IMR-90 (cell line): ENCODE measurements around the gene MARVELD2. TPM values are rescaled to one million over a fixed set of nuclear protein-coding genes. Genes with fewer than 3 reads are reported as not detected.

Experiments
- ATAC-seq: fragments of 200-7000 bp; cut with Tn5 transposase; 2 replicates; pipeline ENCODE4 v1.9.1; 2020; ENCODE audit warnings: low read depth, mild to moderate bottlenecking, moderate library complexity
- BruUV-seq: library from RNA; stranded (reverse); fragments of 400-500 nt; replicated peaks from 2 replicates; lab custom pipeline; 2021; lab: Mats Ljungman, UMichigan
- CTCF ChIA-PET: fragments of 300-600 bp; formaldehyde crosslinking; extraction: SDS; loops from one replicate; lab custom pipeline; 2021; ENCODE audit warnings: antibody characterized with exemption; lab: Yijun Ruan, JAX
- POLR2A ChIA-PET: fragments of 300-600 bp; sonication (Branson Sonifier 250); formaldehyde crosslinking; loops from one replicate; lab custom pipeline; 2022; ENCODE audit warnings: antibody characterized with exemption; ENCODE audit not compliant: unreplicated experiment; lab: Charles Lee
- DNase-seq: peaks from one replicate; pipeline ENCODE4 v3.0.0; 2013
- H2AFZ ChIP-seq: replicated peaks from 2 replicates; pipeline ENCODE3; 2013; ENCODE audit warnings: low read length, mild to moderate bottlenecking; ENCODE audit not compliant: poor library complexity
- H2AK5ac ChIP-seq: 2 replicates; pipeline ENCODE4 v1.6.1; 2013; ENCODE audit warnings: low read depth, low read length, inconsistent platforms
- H2AK9ac ChIP-seq: replicated peaks from 2 replicates; pipeline ENCODE3; 2013; ENCODE audit warnings: mild to moderate bottlenecking, low read depth, low read length, moderate library complexity; ENCODE audit not compliant: poor library complexity
- H2BK120ac ChIP-seq: 2 replicates; pipeline ENCODE4 v1.6.1; 2013; ENCODE audit warnings: low read depth, low read length, inconsistent platforms
- H2BK15ac ChIP-seq: 3 replicates; pipeline ENCODE4 v1.6.1; 2013; ENCODE audit warnings: low read depth, low read length, inconsistent platforms
- H2BK20ac ChIP-seq: 2 replicates; pipeline ENCODE4 v1.6.1; 2013; ENCODE audit warnings: low read depth, mild to moderate bottlenecking, inconsistent platforms, low read length, moderate library complexity
- H2BK5ac ChIP-seq: 2 replicates; pipeline ENCODE4 v1.6.1; 2013; ENCODE audit warnings: mild to moderate bottlenecking, low read depth, low read length, inconsistent platforms; ENCODE audit not compliant: poor library complexity, severe bottlenecking
- H3K14ac ChIP-seq: replicated peaks from 2 replicates; pipeline ENCODE4 v1.6.1; 2013; ENCODE audit warnings: low read depth, low read length, inconsistent platforms
- H3K18ac ChIP-seq: 2 replicates; pipeline ENCODE4 v1.6.1; 2013; ENCODE audit warnings: low read depth, low read length, control low read depth
- H3K23ac ChIP-seq: 2 replicates; pipeline ENCODE4 v1.6.1; 2013; ENCODE audit warnings: low read depth, low read length, inconsistent platforms
- H3K27ac ChIP-seq: 2 replicates; pipeline ENCODE4 v1.5.1; 2013; ENCODE audit warnings: mild to moderate bottlenecking, control low read depth, low read length; ENCODE audit not compliant: insufficient read depth
- H3K27me3 ChIP-seq: 2 replicates; pipeline ENCODE4 v1.6.1; 2013; ENCODE audit warnings: low read length; ENCODE audit not compliant: control insufficient read depth, insufficient read depth
- H3K36me3 ChIP-seq: 2 replicates; pipeline ENCODE4 v1.6.1; 2013; ENCODE audit warnings: low read length, mixed read lengths; ENCODE audit not compliant: control insufficient read depth, insufficient read depth
- H3K4ac ChIP-seq: 2 replicates; pipeline ENCODE4 v1.6.1; 2013; ENCODE audit warnings: low read depth, low read length, inconsistent platforms
- H3K4me1 ChIP-seq: 2 replicates; pipeline ENCODE4 v1.6.1; 2013; ENCODE audit warnings: low read length, mixed read lengths; ENCODE audit not compliant: control insufficient read depth, insufficient read depth
- H3K4me2 ChIP-seq: 2 replicates; pipeline ENCODE4 v1.6.1; 2013; ENCODE audit warnings: low read depth, mild to moderate bottlenecking, control low read depth, low read length, moderate library complexity
- H3K4me3 ChIP-seq: 2 replicates; pipeline ENCODE4 v1.5.1; 2013; ENCODE audit warnings: low read depth, mild to moderate bottlenecking, control low read depth, low read length, moderate library complexity; ENCODE audit not compliant: insufficient read depth
- H3K56ac ChIP-seq: 2 replicates; pipeline ENCODE4 v1.6.1; 2013; ENCODE audit warnings: low read length, inconsistent platforms; ENCODE audit not compliant: insufficient read depth; ENCODE audit errors: extremely low read depth
- H3K79me1 ChIP-seq, 2 experiments: 2 replicates each; pipeline ENCODE4 v1.6.1; 2013; ENCODE audit warnings: low read length in 2 of 2, inconsistent platforms in 1 of 2, low read depth in 1 of 2
- H3K9ac ChIP-seq: 2 replicates; pipeline ENCODE4 v1.6.1; 2013; ENCODE audit warnings: low read depth, low read length, control low read depth
- H3K9me1 ChIP-seq: 2 replicates; pipeline ENCODE4 v1.6.1; 2013; ENCODE audit warnings: low read length, inconsistent platforms; ENCODE audit not compliant: insufficient read depth
- H3K9me3 ChIP-seq: 2 replicates; pipeline ENCODE4 v1.6.1; 2013; ENCODE audit warnings: low read length; ENCODE audit not compliant: control insufficient read depth, insufficient read depth
- H4K20me1 ChIP-seq: 2 replicates; pipeline ENCODE4 v1.6.1; 2013; ENCODE audit warnings: low read length, inconsistent platforms; ENCODE audit not compliant: insufficient read depth
- H4K5ac ChIP-seq: 2 replicates; pipeline ENCODE4 v1.6.1; 2013; ENCODE audit warnings: mild to moderate bottlenecking, low read depth, low read length, control low read depth
- H4K8ac ChIP-seq, 2 experiments: 2 replicates each; pipeline ENCODE4 v1.6.1; 2013; ENCODE audit warnings: low read depth in 2 of 2, low read length in 2 of 2, control low read depth in 1 of 2, inconsistent platforms in 1 of 2
- H4K91ac ChIP-seq: 2 replicates; pipeline ENCODE4 v1.6.1; 2013; ENCODE audit warnings: low read depth, low read length, inconsistent platforms; ENCODE audit not compliant: insufficient read depth
- BHLHE40 ChIP-seq: fragments of 150-350 bp; IDR thresholded peaks from 2 replicates; pipeline ENCODE4 v1.6.1; 2016; ENCODE audit warnings: mild to moderate bottlenecking, low read depth, low read length
- CEBPB ChIP-seq: IDR thresholded peaks from 2 replicates; pipeline ENCODE4 v1.6.1; 2012; ENCODE audit warnings: low read depth, low read length, improper control_type of control experiment
- CHD1 ChIP-seq: IDR thresholded peaks from 2 replicates; pipeline ENCODE4 v1.6.1; 2012; ENCODE audit warnings: low read depth, low read length, improper control_type of control experiment
- CTCF ChIP-seq: conservative IDR thresholded peaks from 2 replicates; pipeline ENCODE4 v1.5.1; 2012; ENCODE audit warnings: mild to moderate bottlenecking, low read depth, low read length, improper control_type of control experiment
- ELK1 ChIP-seq: fragments of 150-350 bp; IDR thresholded peaks from 2 replicates; pipeline ENCODE4 v1.6.1; 2016; ENCODE audit warnings: low read depth, mild to moderate bottlenecking, low read length, moderate library complexity, borderline replicate concordance
- FOS ChIP-seq: fragments of 150-350 bp; IDR thresholded peaks from 2 replicates; pipeline ENCODE4 v1.6.1; 2016; ENCODE audit warnings: low read depth, low read length
- MAFK ChIP-seq: IDR thresholded peaks from 2 replicates; pipeline ENCODE4 v1.6.1; 2012; ENCODE audit warnings: low read depth, low read length, improper control_type of control experiment
- MAZ ChIP-seq: IDR thresholded peaks from 2 replicates; pipeline ENCODE4 v1.6.1; 2012; ENCODE audit warnings: low read depth, mild to moderate bottlenecking, low read length, improper control_type of control experiment, moderate library complexity, borderline replicate concordance
- MXI1 ChIP-seq: IDR thresholded peaks from 2 replicates; pipeline ENCODE4 v1.6.1; 2012; ENCODE audit warnings: low read depth, mild to moderate bottlenecking, low read length, moderate library complexity, borderline replicate concordance
- NFE2L2 ChIP-seq: fragments of 150-350 bp; IDR thresholded peaks from 2 replicates; pipeline ENCODE4 v1.6.1; 2016; ENCODE audit warnings: low read depth, mild to moderate bottlenecking, low read length
- POLR2A ChIP-seq: IDR thresholded peaks from 2 replicates; pipeline ENCODE4 v1.6.1; 2012; ENCODE audit warnings: mild to moderate bottlenecking, low read depth, low read length
- RAD21 ChIP-seq: IDR thresholded peaks from 2 replicates; pipeline ENCODE4 v1.6.1; 2012; ENCODE audit warnings: low read length, improper control_type of control experiment
- RCOR1 ChIP-seq: IDR thresholded peaks from 2 replicates; pipeline ENCODE4 v1.6.1; 2012; ENCODE audit warnings: mild to moderate bottlenecking, low read length, improper control_type of control experiment; ENCODE audit not compliant: insufficient replicate concordance
- RFX5 ChIP-seq: IDR thresholded peaks from 2 replicates; pipeline ENCODE4 v1.8.0; 2012; ENCODE audit warnings: low read depth, mild to moderate bottlenecking, low read length, moderate library complexity
- SMC3 ChIP-seq: fragments of 150-350 bp; IDR thresholded peaks from 2 replicates; pipeline ENCODE4 v1.6.1; 2016; ENCODE audit warnings: low read depth, mild to moderate bottlenecking, antibody characterized with exemption, low read length, moderate library complexity
- USF2 ChIP-seq: fragments of 150-350 bp; IDR thresholded peaks from 2 replicates; pipeline ENCODE4 v1.6.1; 2017; ENCODE audit warnings: mild to moderate bottlenecking, antibody characterized with exemption, low read length, low read depth
- WGBS, 2 experiments: methylation state at CpG; one replicate each; pipeline versions ENCODE4 v1.1.5 to v1.1.7; 2013; ENCODE audit warnings: missing lambda C conversion rate in 2 of 2; ENCODE audit not compliant: insufficient read length in 1 of 2; ENCODE audit errors: extremely low coverage in 2 of 2; 5-methylcytosine and 5-hydroxymethylcytosine counted together
- dilution Hi-C: fragments of 300-500 bp; cut with HindIII; formaldehyde crosslinking; loops from one replicate; pipeline ENCODE4 v1.14.3; 2018; ENCODE audit warnings: low sequenced_read_pairs; ENCODE audit not compliant: unreplicated experiment
- in situ Hi-C: fragments of 300-500 bp; cut with MboI; formaldehyde crosslinking; loops from 3 replicates; pipeline ENCODE4 v1.14.3; 2019; ENCODE audit warnings: low sequenced_read_pairs, inconsistent platforms, mixed read lengths
- intact Hi-C: fragments of 100-400 bp; cut with micrococcal nuclease; formaldehyde crosslinking; loops from 2 replicates; pipeline ENCODE4 v1.10.0; 2022
- polyA plus RNA-seq, 3 experiments: library from polyadenylated mRNA; depleted of rRNA; stranded (reverse); fragments of >200 nt; gene quantifications; 2 replicates each; pipeline ENCODE4 v1.2.3, GENCODE V29; 2012; ENCODE audit warnings: low replicate concordance in 1 of 3
- total RNA-seq: library from RNA; depleted of rRNA; stranded (reverse); fragments of >200 nt; gene quantifications from 2 replicates; pipeline ENCODE4 v1.2.3, GENCODE V29; 2012

The MARVELD2 gene
- total and polyA plus RNA-seq, 2 of the 4 experiments (the other 2 are of a cell fraction): 0.51 to 0.54 TPM

GRCh38 chr5:69492923-69493395 lies 78.0 kb downstream of the MARVELD2 start:
- Histone ChIP-seq H2AK9ac (peak overlapping the region; percentile 66), H3K4me1 (peaks cover 6% of the 10 kb centered on the region), H2AFZ (peak overlapping the region; percentile 94), H3K9me1 (no peaks in the 10 kb centered on the region), H2BK5ac (no peak overlapping the region), H4K20me1 (no peaks in the 10 kb centered on the region), H3K14ac (no peak overlapping the region), H4K8ac (no peak overlapping the region), H3K9me3 (no peaks in the 10 kb centered on the region), H4K5ac (no peak overlapping the region), H2AK5ac (no peak overlapping the region), H3K4me2 (peak overlapping the region; percentile 96), H3K36me3 (no peaks in the 10 kb centered on the region), H3K23ac (no peak overlapping the region), H3K56ac (no peak overlapping the region), H4K91ac (no peak overlapping the region), H2BK120ac (no peak overlapping the region), H3K27me3 (peaks cover 47% of the 10 kb centered on the region), H2BK15ac (no peak overlapping the region), H3K4ac (no peak overlapping the region), H3K9ac (no peak overlapping the region), H3K27ac (no peak overlapping the region), H3K18ac (no peak overlapping the region), H3K79me1 (no peaks in the 10 kb centered on the region), H3K4me3 (peak overlapping the region; percentile 55), H2BK20ac (no peak overlapping the region)
- TF ChIP-seq RFX5 (no peak), MAZ (no peak), CEBPB (no peak), CHD1 (no peak), BHLHE40 (no peak), MAFK (no peak), SMC3 (no peak), NFE2L2 (no peak), POLR2A (no peak), RCOR1 (no peak), FOS (no peak), MXI1 (no peak), CTCF (no peak), RAD21 (no peak), USF2 (no peak), ELK1 (no peak)
- POLR2A ChIA-PET: no interaction called here
- intact Hi-C loops: loop anchor here (10.0 kb wide), 1 partner anchor 48 kb away; no protein-coding TSS in a partner anchor
- 2% methylated on average over 28 of the region's 42 CpGs; no CpG with 5 or more reads in 1 of the 2 experiments for WGBS, 2 experiments
- DNase-seq (no peak), ATAC-seq (peak; percentile 61)
- in situ Hi-C loops: no loop called here
- no TSS peak for BruUV-seq
- dilution Hi-C loops: no loop called here
- CTCF ChIA-PET: no interaction called here
